ENCODE results near the gene FBXO46.
"Not testable (repeated sequence)": the region's sequence is repeated elsewhere in the genome, so short reads cannot be mapped to it uniquely, and the experiment has no call there.

Gene FBXO46

GRCh38 chr19:45691516-45692186, 39.0 kb downstream of the FBXO46 start, which contains the start of gene SNRPD2:
TSS of gene SNRPD2 (minus strand) at chr19:45691953. CDS start at chr19:45691888, 65 bp downstream.
- no peak for TF ChIP-seq CTCF (conservative IDR thresholded peaks at IDR 0.05)
- peak within 1 kb of the TSS; percentile 96 for H3K27ac ChIP-seq

- peak overlapping the region; percentile 50 for H3K27ac ChIP-seq
- no peak for TF ChIP-seq CTCF (conservative IDR thresholded peaks at IDR 0.05)
These were observed 43.1 kb downstream of the FBXO46 start for GRCh38 chr19:45687599-45687998.

DNA sequence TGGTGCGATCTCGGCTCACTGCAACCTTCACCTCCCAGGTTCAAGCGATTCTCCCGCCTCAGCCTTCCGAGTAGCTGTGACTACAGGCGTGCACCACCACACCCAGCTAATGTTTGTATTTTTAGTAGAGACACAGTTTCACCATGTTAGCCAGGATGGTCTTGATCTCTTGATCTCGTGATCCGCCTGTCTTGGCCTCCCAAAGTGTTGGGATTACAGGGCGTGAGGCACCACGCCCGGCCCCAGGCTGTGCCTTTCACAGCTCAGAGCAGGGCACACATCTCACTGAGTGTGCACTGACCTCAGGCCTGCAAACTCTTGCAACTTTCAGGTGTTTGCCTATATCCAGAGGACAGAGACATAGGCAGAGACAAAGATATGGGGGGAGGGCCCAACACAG, 45.7 kb downstream of the FBXO46 start:
- H3K27ac ChIP-seq, result not testable (repeated sequence)

- TF ChIP-seq CTCF (conservative IDR thresholded peaks at IDR 0.05), result no peak
These were observed 47.8 kb downstream of the FBXO46 start for GRCh38 chr19:45682908-45683307.

DNA sequence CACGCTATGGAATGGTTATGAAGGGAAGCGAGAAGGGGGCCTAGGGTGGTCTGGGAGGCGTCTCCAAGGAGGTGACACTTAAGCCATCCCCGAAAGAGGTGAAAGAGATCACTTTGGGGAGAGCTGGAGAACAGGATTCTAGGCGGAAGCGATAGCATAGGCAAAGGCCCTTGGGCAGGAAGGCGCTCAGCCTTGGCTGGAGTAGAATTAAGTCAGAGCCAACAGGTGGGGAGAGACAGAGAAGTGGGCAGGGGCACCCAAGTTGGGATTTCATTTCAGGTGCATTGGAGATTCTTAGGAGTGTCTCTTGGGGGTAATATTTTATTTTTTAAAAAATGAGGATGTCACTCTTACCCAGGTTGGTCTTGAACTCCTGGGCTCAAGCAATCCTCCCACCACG, 48.6 kb downstream of the FBXO46 start:
- H3K27ac ChIP-seq, result peak overlapping the region; percentile 75
- TF ChIP-seq CTCF (conservative IDR thresholded peaks at IDR 0.05), result no peak

More at GRCh38 chr19:45682908-45683307, 47.8 kb downstream of the FBXO46 start:
- no peak overlapping the region; the same call in 1 of the 2 replicates for H3K27ac ChIP-seq

- TF ChIP-seq CTCF (conservative IDR thresholded peaks at IDR 0.05), result peak; percentile 99
- H3K27ac ChIP-seq, result peak overlapping the region; percentile 75
These were observed 49.2 kb downstream of the FBXO46 start for GRCh38 chr19:45681391-45682015.

DNA sequence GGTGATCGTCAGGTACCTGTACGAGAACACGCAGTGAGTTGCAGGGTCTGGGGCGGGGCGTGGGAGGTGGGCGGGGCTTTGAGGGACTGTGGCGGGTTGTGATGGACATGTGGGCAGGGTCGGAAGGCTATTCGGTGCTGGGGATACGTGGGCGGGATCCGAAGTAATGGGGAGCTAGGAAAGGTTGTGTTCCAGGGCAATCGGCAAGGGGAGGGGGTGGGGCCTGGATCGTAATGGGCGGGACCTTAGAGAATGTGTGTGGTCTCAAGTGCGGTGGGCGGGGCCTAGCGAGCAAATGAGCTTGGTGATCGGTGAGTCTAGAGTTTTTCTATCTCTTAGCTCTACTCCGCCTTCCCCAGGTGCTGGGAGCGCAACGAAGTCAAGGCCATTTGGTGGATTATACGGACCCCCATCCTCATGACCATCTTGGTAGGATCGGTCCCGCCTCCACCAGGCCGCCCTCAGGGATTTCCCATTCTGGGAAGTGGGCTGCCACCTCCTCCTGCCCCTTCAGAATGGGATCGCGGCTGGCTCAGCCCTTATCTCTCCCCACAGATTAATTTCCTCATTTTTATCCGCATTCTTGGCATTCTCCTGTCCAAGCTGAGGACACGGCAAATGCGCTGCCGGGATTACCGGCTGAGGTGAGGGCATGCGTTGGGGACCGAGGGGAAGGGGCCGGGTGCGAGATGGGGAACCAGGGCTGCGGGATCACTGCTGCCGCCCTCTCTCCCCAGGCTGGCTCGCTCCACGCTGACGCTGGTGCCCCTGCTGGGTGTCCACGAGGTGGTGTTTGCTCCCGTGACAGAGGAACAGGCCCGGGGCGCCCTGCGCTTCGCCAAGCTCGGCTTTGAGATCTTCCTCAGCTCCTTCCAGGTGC, 53.1 kb downstream of the FBXO46 start:
- TF ChIP-seq CTCF (conservative IDR thresholded peaks at IDR 0.05), result peak; percentile 78
- peak overlapping the region; percentile 39; the same call in 1 of the 2 replicates for H3K27ac ChIP-seq

All from VCaP (cell line).